SK-N-SH (cell line): ENCODE results near the gene MBNL2.

Source experiments
- ELF1 ChIP-seq: IDR thresholded peaks from 2 replicates; pipeline ENCODE4 v1.4.0; 2012
- TCF12 ChIP-seq: IDR thresholded peaks from 2 replicates; pipeline ENCODE4 v1.4.0; 2012
- TF ChIP-seq, protein P1 (sequence below): fragments of 200-600 bp; sonication (generic); IDR thresholded peaks from 2 replicates; pipeline ENCODE4 v1.6.1; 2017; ENCODE audit warnings: antibody characterized with exemption, mild to moderate bottlenecking, moderate library complexity

DNA sequence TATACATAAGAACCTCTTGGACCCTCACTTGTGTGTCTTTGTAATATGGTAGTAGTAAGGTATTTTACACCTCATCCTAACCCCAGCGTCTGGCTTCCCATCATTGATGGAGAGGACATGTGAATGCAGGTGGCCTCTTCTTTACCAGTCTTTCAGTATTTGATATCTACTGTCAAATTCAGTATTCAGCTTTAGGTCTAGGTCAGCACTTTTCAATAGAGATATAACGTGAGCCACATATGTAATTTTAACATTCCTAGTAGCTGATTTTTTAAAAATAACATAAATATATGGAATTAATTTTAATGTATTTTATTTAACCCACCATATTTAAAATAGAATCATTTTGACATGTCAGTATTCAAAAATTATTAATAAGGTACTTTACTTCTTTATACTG is 214.7 kb downstream of the MBNL2 start:
- TF ChIP-seq ELF1 (no peak), TCF12 (no peak)
- TF ChIP-seq, protein P1, sequence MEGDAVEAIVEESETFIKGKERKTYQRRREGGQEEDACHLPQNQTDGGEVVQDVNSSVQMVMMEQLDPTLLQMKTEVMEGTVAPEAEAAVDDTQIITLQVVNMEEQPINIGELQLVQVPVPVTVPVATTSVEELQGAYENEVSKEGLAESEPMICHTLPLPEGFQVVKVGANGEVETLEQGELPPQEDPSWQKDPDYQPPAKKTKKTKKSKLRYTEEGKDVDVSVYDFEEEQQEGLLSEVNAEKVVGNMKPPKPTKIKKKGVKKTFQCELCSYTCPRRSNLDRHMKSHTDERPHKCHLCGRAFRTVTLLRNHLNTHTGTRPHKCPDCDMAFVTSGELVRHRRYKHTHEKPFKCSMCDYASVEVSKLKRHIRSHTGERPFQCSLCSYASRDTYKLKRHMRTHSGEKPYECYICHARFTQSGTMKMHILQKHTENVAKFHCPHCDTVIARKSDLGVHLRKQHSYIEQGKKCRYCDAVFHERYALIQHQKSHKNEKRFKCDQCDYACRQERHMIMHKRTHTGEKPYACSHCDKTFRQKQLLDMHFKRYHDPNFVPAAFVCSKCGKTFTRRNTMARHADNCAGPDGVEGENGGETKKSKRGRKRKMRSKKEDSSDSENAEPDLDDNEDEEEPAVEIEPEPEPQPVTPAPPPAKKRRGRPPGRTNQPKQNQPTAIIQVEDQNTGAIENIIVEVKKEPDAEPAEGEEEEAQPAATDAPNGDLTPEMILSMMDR = no peak
